Tibial nerve (tissue), 4 donors: Measurements from ENCODE around the gene WDR88. TPM values are rescaled to one million over a fixed set of nuclear protein-coding genes. Genes with fewer than 3 reads are reported as not detected.
"Not testable (repeated sequence)": the region's sequence is repeated elsewhere in the genome, so short reads cannot be mapped to it uniquely, and the experiment has no call there.

Experiments
- DNase-seq, 2 donors: peaks; one replicate each; pipeline ENCODE4 v3.0.0-alpha.2; 2019; ENCODE audit warnings: low spot score in 2 of 2
- H3K27ac ChIP-seq, 4 donors: fragments of 200-600 bp; sonication (generic) in 3 of 4; one replicate each; pipeline ENCODE4 v1.5.1; 2017 to 2019; ENCODE audit warnings: mild to moderate bottlenecking in 1 of 4
- H3K27me3 ChIP-seq, 2 donors: fragments of 200-600 bp; sonication (generic) in 1 of 2; one replicate each; pipeline versions ENCODE4 v1.5.1 to v1.6.0; 2017 to 2019
- H3K36me3 ChIP-seq, 3 donors: fragments of 200-600 bp; sonication (generic); one replicate each; pipeline ENCODE4 v1.5.1; 2018 to 2019
- H3K4me1 ChIP-seq, 4 donors: fragments of 200-600 bp; sonication (generic) in 3 of 4; one replicate each; pipeline ENCODE4 v1.5.1; 2017 to 2019
- H3K4me3 ChIP-seq, 4 donors: fragments of 200-600 bp; sonication (generic) in 3 of 4; one replicate each; pipeline ENCODE4 v1.5.1; 2017 to 2019; ENCODE audit warnings: mild to moderate bottlenecking in 1 of 4, moderate library complexity in 1 of 4
- H3K9me3 ChIP-seq, 4 donors: fragments of 200-600 bp; sonication (generic) in 3 of 4; one replicate each; pipeline ENCODE4 v1.5.1; 2017 to 2019
- EP300 ChIP-seq, 2 donors: sonication (generic); formaldehyde crosslinking; IDR thresholded peaks; one replicate each; pipeline ENCODE4 v1.6.1; 2017; ENCODE audit warnings: antibody characterized with exemption in 2 of 2, mild to moderate bottlenecking in 1 of 2
- POLR2A ChIP-seq, 2 donors: fragments of 450-650 bp; IDR thresholded peaks; one replicate each; pipeline ENCODE4 v1.6.1; 2017; ENCODE audit warnings: antibody characterized with exemption in 2 of 2, mild to moderate bottlenecking in 2 of 2, moderate library complexity in 2 of 2
- WGBS, 2 donors: methylation state at CpG; one replicate each; pipeline ENCODE4 v1.1.5; 2018; 5-methylcytosine and 5-hydroxymethylcytosine counted together
- total RNA-seq, 4 donors: library from RNA; depleted of rRNA; stranded (reverse); fragments of >200 nt; gene quantifications; one replicate each; pipeline ENCODE4 v1.1.0, GENCODE V29; 2016
- TF ChIP-seq, protein P1 (sequence below), 5 experiments: fragments of 200-600 bp in 3 of 5; fragments of 450-650 bp in 2 of 5; sonication (generic) in 3 of 5; IDR thresholded peaks; one replicate each; pipeline ENCODE4 v1.5.1; 2016 to 2019; ENCODE audit warnings: antibody characterized with exemption in 5 of 5, mild to moderate bottlenecking in 3 of 5, moderate library complexity in 2 of 5

WDR88 gene
- total RNA-seq, 4 donors from 2014 or later, result not detected

DNA sequence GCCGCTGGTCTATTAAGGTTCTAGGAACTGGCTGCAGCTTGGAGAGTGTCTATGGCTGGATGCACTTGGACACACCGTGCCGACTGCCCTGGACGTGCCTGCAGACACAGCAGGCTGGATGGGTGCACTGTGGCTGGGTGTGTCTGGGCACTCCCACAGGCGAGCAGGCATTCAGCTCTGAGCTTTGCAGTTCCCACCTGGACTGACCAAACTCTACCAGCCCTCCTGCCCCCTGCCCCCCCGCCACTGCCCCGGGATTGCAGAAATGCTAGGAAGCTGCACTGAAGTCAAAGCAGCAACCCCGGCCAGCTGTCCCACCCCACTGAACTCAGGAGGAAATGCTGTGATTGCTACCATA is 55.2 kb downstream of the WDR88 start:
- no peaks in the 10 kb centered on the region for H3K9me3 ChIP-seq

DNA sequence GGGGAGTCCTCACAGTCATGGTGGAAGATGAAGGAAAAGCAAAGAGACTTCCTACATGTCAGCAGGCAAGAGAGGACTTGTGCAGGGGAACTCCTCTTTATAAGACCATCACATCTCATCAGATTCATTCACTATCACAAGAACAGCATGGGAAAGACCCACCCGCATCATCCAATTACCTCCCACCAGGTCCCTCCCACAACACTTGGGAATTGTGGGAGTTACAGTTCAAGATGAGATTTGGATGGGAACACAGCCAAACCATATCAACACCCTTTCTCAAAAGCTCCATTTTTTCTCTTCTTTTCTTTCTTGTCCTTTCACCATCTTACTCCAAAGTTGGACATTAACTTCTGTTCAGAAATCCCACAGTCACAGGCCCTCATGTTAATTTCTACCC is 57.5 kb downstream of the WDR88 start:
- Histone ChIP-seq H3K4me1 (peaks cover 0 to 5% (median 0%) of the 10 kb centered on the region in 4 donors), H3K36me3 (no peaks in the 10 kb centered on the region), H3K9me3 (no peaks in the 10 kb centered on the region), H3K27ac (no peak overlapping the region), H3K4me3 (no peak overlapping the region), H3K27me3 (no peaks in the 10 kb centered on the region)
- no peak for DNase-seq
- TF ChIP-seq POLR2A (IDR thresholded peaks at IDR 0.05), result no peak
- TF ChIP-seq, protein P1, sequence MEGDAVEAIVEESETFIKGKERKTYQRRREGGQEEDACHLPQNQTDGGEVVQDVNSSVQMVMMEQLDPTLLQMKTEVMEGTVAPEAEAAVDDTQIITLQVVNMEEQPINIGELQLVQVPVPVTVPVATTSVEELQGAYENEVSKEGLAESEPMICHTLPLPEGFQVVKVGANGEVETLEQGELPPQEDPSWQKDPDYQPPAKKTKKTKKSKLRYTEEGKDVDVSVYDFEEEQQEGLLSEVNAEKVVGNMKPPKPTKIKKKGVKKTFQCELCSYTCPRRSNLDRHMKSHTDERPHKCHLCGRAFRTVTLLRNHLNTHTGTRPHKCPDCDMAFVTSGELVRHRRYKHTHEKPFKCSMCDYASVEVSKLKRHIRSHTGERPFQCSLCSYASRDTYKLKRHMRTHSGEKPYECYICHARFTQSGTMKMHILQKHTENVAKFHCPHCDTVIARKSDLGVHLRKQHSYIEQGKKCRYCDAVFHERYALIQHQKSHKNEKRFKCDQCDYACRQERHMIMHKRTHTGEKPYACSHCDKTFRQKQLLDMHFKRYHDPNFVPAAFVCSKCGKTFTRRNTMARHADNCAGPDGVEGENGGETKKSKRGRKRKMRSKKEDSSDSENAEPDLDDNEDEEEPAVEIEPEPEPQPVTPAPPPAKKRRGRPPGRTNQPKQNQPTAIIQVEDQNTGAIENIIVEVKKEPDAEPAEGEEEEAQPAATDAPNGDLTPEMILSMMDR (IDR thresholded peaks at IDR 0.05), result no peak
- no peak for TF ChIP-seq EP300 (IDR thresholded peaks at IDR 0.05)
- WGBS, 2 donors, result 0 to 31% methylated on average over 1 of the region's 1 CpG

More for the DNA sequence above, 55.2 kb downstream of the WDR88 start:
- no peak overlapping the region for H3K27ac ChIP-seq
- WGBS, 2 donors, result 55 to 63% methylated on average over 8 of the region's 8 CpGs
- no peak overlapping the region for H3K4me3 ChIP-seq
- TF ChIP-seq POLR2A (IDR thresholded peaks at IDR 0.05), result no peak
- TF ChIP-seq, protein P1 (IDR thresholded peaks at IDR 0.05), result no peak
- no peak for TF ChIP-seq EP300 (IDR thresholded peaks at IDR 0.05)
- H3K27me3 ChIP-seq, result no peaks in the 10 kb centered on the region
- no peak for DNase-seq
- no peaks in the 10 kb centered on the region for H3K36me3 ChIP-seq
- peaks cover 0 to 5% (median 0%) of the 10 kb centered on the region in 4 donors for H3K4me1 ChIP-seq

DNA sequence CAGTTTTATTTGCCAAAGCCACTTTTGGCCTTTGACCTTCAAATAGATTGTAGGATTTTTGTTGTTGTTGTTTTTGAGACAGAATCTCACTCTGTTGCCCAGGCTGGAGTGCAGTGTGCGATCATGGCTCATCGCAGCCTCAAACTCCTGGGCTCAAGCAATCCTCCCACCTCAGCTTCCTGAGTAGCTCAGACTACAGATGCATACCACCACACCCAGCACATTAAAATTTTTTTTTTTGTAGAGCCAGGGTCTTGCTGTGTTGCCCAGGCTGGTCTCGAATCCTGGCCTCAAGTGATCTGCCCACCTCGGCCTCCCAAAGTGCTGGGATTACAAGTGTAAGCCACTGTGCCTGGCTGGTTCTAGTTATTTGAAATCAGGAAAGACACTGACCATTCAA is 59.2 kb downstream of the WDR88 start:
- H3K27me3 ChIP-seq, H3K36me3 ChIP-seq, H3K27ac ChIP-seq, H3K9me3 ChIP-seq, H3K4me3 ChIP-seq, DNase-seq: not testable (repeated sequence)
- 87 to 92% methylated on average over 4 of the region's 4 CpGs for WGBS, 2 donors
- peaks cover 0 to 17% (median 6%) of the 10 kb centered on the region in 4 donors for H3K4me1 ChIP-seq

DNA sequence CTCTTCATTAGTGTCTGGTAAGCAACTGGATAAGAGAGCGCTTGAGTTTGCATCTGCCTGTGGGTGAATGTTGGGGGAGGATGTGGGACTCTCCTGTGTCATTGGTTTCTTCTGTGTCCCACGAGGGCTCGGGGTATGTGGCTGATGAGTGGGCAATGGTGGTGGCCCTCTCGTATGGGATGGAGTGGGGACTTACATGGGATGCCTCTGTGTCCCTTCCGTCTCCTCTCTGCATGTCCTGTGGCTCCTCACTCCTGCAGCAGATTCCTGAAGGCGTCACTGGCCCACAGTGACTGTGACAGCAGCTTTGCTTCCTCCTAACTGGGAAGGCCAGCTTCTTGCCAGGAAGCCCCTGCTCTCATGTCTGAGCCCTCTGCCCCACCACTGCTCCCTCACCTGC is 59.6 kb downstream of the WDR88 start:
- Histone ChIP-seq H3K36me3 (no peaks in the 10 kb centered on the region), H3K27ac (no peak overlapping the region), H3K4me1 (peaks cover 0 to 21% (median 7%) of the 10 kb centered on the region in 4 donors), H3K9me3 (no peaks in the 10 kb centered on the region), H3K27me3 (no peaks in the 10 kb centered on the region), H3K4me3 (no peak overlapping the region)
- DNase-seq, result no peak
- TF ChIP-seq, protein P1 (IDR thresholded peaks at IDR 0.05), result no peak
- TF ChIP-seq POLR2A (IDR thresholded peaks at IDR 0.05), result no peak
- TF ChIP-seq EP300 (IDR thresholded peaks at IDR 0.05), result no peak
- 84 to 91% methylated on average over 6 of the region's 6 CpGs for WGBS, 2 donors

DNA sequence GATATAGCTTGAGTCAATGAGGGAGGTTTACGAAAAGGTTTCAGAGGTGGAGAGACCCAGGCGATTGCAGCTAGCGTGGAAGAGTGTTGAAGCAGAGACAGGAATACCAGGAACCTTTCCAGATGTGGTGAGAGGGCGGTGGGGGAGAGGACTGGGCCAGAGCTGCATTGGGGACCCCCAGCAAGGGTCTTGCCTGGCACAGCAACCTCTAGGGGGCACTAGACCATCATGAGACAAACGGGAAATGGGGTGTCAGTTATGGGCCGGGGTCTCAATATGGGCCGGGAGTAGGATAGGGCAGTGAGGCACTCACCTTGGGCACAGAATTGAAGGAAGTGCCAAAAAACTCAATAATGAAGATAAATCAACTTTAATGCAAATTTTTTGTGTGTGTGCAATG is 60.1 kb downstream of the WDR88 start:
- 62 to 75% methylated on average over 7 of the region's 7 CpGs for WGBS, 2 donors
- no peak for DNase-seq

More for the DNA sequence above, 60.1 kb downstream of the WDR88 start:
- Histone ChIP-seq H3K9me3 (no peaks in the 10 kb centered on the region), H3K27me3 (no peaks in the 10 kb centered on the region), H3K27ac (no peak overlapping the region), H3K4me3 (no peak overlapping the region), H3K4me1 (peaks cover 0 to 23% (median 7%) of the 10 kb centered on the region in 4 donors), H3K36me3 (peaks cover 0 to 4% (median 0%) of the 10 kb centered on the region in 3 donors)
- TF ChIP-seq EP300 (IDR thresholded peaks at IDR 0.05), result no peak
- TF ChIP-seq, protein P1 (IDR thresholded peaks at IDR 0.05), result no peak
- TF ChIP-seq POLR2A (IDR thresholded peaks at IDR 0.05), result no peak
